ENCODE data around the gene PLCXD3.

The PLCXD3 gene

GRCh38 chr5:41510176-41510831 lies at the start of gene PLCXD3:
TSS of gene PLCXD3 (minus strand) at chr5:41510601. CDS start at chr5:41510526, 75 bp downstream.
- no peak for DNase-seq (ENCODE audit: low read depth, low spot score)

GRCh38 chr5:41559184-41559583 lies 48.8 kb upstream of the PLCXD3 start:
- no peak for DNase-seq (ENCODE audit: low read depth, low spot score)

- no peak for DNase-seq (ENCODE audit: low read depth, low spot score)
Measured at GRCh38 chr5:41558295-41558694, 47.9 kb upstream of the PLCXD3 start.

- no peak for DNase-seq (ENCODE audit: low read depth, low spot score)
Measured at GRCh38 chr5:41547991-41548390, 37.6 kb upstream of the PLCXD3 start.

GRCh38 chr5:41542183-41542582 lies 31.8 kb upstream of the PLCXD3 start:
- no peak for DNase-seq (ENCODE audit: low read depth, low spot score)

- no peak for DNase-seq (ENCODE audit: low read depth, low spot score)
Measured at GRCh38 chr5:41539454-41539853, 29.1 kb upstream of the PLCXD3 start.

- DNase-seq (ENCODE audit: low read depth, low spot score): no peak
Measured at GRCh38 chr5:41537581-41537980, 27.2 kb upstream of the PLCXD3 start.

- DNase-seq (ENCODE audit: low read depth, low spot score): no peak
Measured at GRCh38 chr5:41532485-41532884, 22.1 kb upstream of the PLCXD3 start.

GRCh38 chr5:41527201-41527779 lies 16.9 kb upstream of the PLCXD3 start:
- DNase-seq (ENCODE audit: low read depth, low spot score): no peak

GRCh38 chr5:41526699-41527098 lies 16.3 kb upstream of the PLCXD3 start:
- no peak for DNase-seq (ENCODE audit: low read depth, low spot score)

- DNase-seq (ENCODE audit: low read depth, low spot score): no peak
Measured at GRCh38 chr5:41524174-41524573, 13.8 kb upstream of the PLCXD3 start.

GRCh38 chr5:41522193-41522786 lies 11.9 kb upstream of the PLCXD3 start:
- no peak for DNase-seq (ENCODE audit: low read depth, low spot score)

- no peak for DNase-seq (ENCODE audit: low read depth, low spot score)
Measured at GRCh38 chr5:41519801-41520200, 9.4 kb upstream of the PLCXD3 start.

- DNase-seq (ENCODE audit: low read depth, low spot score): no peak
Measured at GRCh38 chr5:41517909-41518308, 7.5 kb upstream of the PLCXD3 start.

GRCh38 chr5:41511241-41511640 lies 840 bp upstream of the PLCXD3 start:
- DNase-seq (ENCODE audit: low read depth, low spot score): no peak

GRCh38 chr5:41509399-41510175 lies 814 bp downstream of the PLCXD3 start:
- no peak for DNase-seq (ENCODE audit: low read depth, low spot score)

GRCh38 chr5:41508696-41509398 lies 1.6 kb downstream of the PLCXD3 start:
- DNase-seq (ENCODE audit: low read depth, low spot score): no peak

- no peak for DNase-seq (ENCODE audit: low read depth, low spot score)
Measured at GRCh38 chr5:41508186-41508585, 2.2 kb downstream of the PLCXD3 start.

- no peak for DNase-seq (ENCODE audit: low read depth, low spot score)
Measured at GRCh38 chr5:41507501-41507900, 2.9 kb downstream of the PLCXD3 start.

- DNase-seq (ENCODE audit: low read depth, low spot score): no peak
Measured at GRCh38 chr5:41503860-41504259, 6.5 kb downstream of the PLCXD3 start.

GRCh38 chr5:41503310-41503709 lies 7.1 kb downstream of the PLCXD3 start:
- DNase-seq (ENCODE audit: low read depth, low spot score): no peak

Measured in activated naive CD8-positive, alpha-beta T cell treated with anti-CD3 and anti-CD28 coated beads, Interleukin-2, amount 50 U/mL, for 16 hours (primary cell).